Activated CD4-positive, alpha-beta memory T cell treated with anti-CD3 and anti-CD28 coated beads for 36 hours (primary cell): ENCODE results near the gene WDHD1. TPM values are rescaled to one million over a fixed set of nuclear protein-coding genes. Genes with fewer than 3 reads are reported as not detected.

Experiments used
- CTCF ChIA-PET: fragments of 350-600 bp; sonication (Branson Sonifier 250); formaldehyde crosslinking; loops from one replicate; lab custom pipeline; 2021; ENCODE audit warnings: antibody characterized with exemption, inconsistent platforms; lab: Charles Lee
- POLR2A ChIA-PET: fragments of 350-600 bp; sonication (Branson Sonifier 250); formaldehyde crosslinking; loops from one replicate; lab custom pipeline; 2021; ENCODE audit warnings: antibody characterized with exemption; lab: Charles Lee
- DNase-seq: peaks from one replicate; pipeline ENCODE4 v3.0.0-alpha.2; 2020
- H3K27ac Mint-ChIP-seq: one replicate; pipeline ENCODE4 v1.8.0; 2021; ENCODE audit warnings: mixed read lengths
- H3K27me3 Mint-ChIP-seq: one replicate; pipeline ENCODE4 v1.8.0; 2021; ENCODE audit warnings: mixed read lengths
- H3K36me3 Mint-ChIP-seq: one replicate; pipeline ENCODE4 v1.8.0; 2021; ENCODE audit warnings: mixed read lengths
- H3K4me1 Mint-ChIP-seq: one replicate; pipeline ENCODE4 v1.8.0; 2021; ENCODE audit warnings: low read depth, mixed read lengths
- H3K4me3 Mint-ChIP-seq: one replicate; pipeline ENCODE4 v1.8.0; 2021; ENCODE audit warnings: mild to moderate bottlenecking, mixed read lengths
- H3K9me3 Mint-ChIP-seq: one replicate; pipeline ENCODE4 v1.8.0; 2021; ENCODE audit warnings: mixed read lengths
- intact Hi-C: fragments of 100-400 bp; cut with micrococcal nuclease; formaldehyde crosslinking; loops from one replicate; pipeline ENCODE4 v1.15.1; 2023
- total RNA-seq, 2 experiments: library from RNA; stranded (reverse); gene quantifications; one replicate each; pipeline ENCODE4 v1.2.3, GENCODE V29; 2021

WDHD1 gene
- total RNA-seq, 2 experiments from 2014 or later, result 62.4 to 63.2 TPM

DNA sequence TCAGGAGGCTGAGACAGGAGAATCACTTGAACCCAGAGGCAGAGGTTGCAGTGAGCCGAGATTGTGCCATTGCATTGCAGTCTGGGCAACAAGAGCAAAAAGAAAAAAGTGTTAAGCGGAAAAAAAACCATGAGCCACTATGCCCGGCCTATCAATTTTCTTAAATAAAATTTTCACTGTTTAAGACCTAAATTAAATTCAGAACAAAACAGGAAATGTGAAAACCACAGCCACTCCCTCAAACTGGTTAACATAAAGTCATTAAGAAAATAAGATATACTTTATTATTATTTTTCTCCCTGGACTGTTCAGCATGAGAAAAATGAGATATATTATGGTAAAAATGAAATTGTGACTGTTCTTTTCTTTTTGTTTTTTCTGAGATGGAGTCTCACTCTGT, 79.7 kb downstream of the WDHD1 start:
- H3K9me3 Mint-ChIP-seq, result peaks cover 11% of the 10 kb centered on the region
- H3K4me1 Mint-ChIP-seq, result no peaks in the 10 kb centered on the region
- DNase-seq, result no peak
- intact Hi-C loops, result no loop called here
- H3K4me3 Mint-ChIP-seq, result no peak overlapping the region
- peaks cover 47% of the 10 kb centered on the region for H3K36me3 Mint-ChIP-seq
- ChIA-PET POLR2A (no interaction called here), CTCF (no interaction called here)
- H3K27ac Mint-ChIP-seq, result no peak overlapping the region
- no peaks in the 10 kb centered on the region for H3K27me3 Mint-ChIP-seq

DNA sequence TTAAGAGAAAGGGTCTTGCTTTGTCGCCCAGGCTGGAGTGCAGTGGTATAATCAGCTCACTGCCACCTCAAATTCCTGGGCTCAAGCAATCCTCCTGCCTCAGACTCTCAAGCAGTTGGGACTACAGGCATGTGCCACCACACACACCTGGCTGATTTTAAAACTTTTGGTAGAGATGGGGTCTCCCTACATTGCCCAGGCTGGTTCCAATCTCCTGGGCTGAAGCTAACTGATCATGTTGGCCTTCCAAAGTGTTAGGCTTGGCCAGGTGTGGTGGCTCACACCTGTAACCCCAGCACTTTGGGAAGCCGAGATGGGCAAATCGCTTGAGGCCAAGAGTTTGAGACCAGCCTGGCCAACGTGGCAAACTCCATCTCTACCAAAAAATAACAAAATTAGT, 80.4 kb downstream of the WDHD1 start:
- Mint-ChIP-seq H3K9me3 (peaks cover 11% of the 10 kb centered on the region), H3K27ac (no peak overlapping the region), H3K27me3 (no peaks in the 10 kb centered on the region), H3K4me3 (no peak overlapping the region), H3K36me3 (peaks cover 45% of the 10 kb centered on the region), H3K4me1 (no peaks in the 10 kb centered on the region)
- ChIA-PET CTCF (no interaction called here), POLR2A (no interaction called here)
- intact Hi-C loops, result no loop called here
- DNase-seq, result no peak

DNA sequence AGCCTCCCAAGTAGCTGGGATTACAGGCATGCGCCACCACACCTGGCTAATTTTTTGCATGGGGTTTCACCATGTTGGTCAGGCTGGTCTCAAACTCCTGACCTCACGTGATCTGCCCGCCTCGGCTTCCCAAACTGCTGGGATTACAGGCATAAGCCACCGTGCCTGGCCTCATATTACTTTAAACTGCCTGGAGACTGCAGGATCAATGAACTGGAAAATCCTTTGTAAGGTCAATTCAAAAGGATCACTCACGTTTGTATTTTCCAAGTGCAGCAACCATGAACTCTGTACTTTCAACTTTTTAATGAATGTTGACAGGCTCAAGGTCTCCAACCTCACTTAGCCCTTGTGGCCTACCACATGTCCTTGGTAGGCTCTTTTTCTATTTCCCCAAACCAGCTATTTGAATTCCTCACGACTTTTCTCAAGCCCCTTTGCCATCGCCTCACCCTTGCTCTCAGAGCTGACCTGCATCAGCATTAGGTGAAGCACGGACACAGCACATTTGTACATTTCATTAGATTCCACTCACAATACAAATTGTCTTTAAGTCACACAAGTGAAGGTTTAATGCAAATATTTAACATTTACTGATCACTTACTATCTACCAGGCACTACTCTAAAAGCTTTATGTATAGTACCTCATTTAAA, 82.0 kb downstream of the WDHD1 start:
- Mint-ChIP-seq H3K9me3 (peaks cover 10% of the 10 kb centered on the region), H3K27me3 (no peaks in the 10 kb centered on the region), H3K4me1 (no peaks in the 10 kb centered on the region), H3K4me3 (no peak overlapping the region), H3K36me3 (peaks cover 49% of the 10 kb centered on the region), H3K27ac (no peak overlapping the region)
- intact Hi-C loops, result no loop called here
- DNase-seq, result no peak
- CTCF ChIA-PET, result no interaction called here
- POLR2A ChIA-PET, result no interaction called here

DNA sequence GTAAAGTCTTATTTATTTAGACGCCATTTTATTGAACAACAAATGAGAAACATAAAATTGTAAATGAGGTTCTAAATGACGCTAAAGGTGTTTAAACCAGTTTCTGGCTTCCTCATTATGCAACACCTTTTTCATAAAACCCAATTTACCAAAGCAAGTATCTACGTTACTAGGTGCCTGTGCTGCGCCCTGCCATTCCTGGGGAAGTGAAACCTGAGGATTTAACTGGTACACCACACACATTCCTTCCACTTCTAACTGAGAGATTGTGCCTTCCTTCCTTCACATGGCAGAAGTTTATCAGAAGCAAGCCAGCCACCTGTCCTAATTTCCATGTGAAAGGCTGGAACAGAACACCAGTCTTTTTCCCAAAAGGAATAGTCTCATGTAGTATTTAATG, 84.0 kb downstream of the WDHD1 start:
- ChIA-PET POLR2A (no interaction called here), CTCF (no interaction called here)
- Mint-ChIP-seq H3K27ac (no peak overlapping the region), H3K36me3 (peaks cover 35% of the 10 kb centered on the region), H3K4me3 (no peak overlapping the region), H3K9me3 (no peaks in the 10 kb centered on the region), H3K4me1 (no peaks in the 10 kb centered on the region), H3K27me3 (no peaks in the 10 kb centered on the region)
- intact Hi-C loops, result no loop called here
- DNase-seq, result no peak

DNA sequence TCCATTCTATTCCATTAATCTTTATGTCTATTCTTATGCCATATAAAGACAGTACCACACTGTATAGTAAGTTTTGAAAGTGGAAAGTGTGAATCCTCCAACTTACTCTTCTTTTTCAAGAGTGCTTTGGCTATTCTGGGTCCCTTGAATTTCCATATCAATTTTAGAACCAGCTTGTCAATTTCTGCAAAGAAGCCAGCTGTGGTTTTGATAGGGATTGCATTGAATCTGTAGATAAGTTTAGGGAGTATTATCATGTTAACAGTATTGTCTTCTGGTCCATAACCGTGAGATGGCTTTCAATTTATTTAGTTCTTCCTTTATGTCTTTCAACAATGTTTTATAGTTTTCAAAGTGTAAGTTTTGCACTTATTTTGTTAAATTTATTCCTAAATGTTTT, 90.1 kb downstream of the WDHD1 start:
- H3K27ac Mint-ChIP-seq, result no peak overlapping the region
- no peaks in the 10 kb centered on the region for H3K9me3 Mint-ChIP-seq
- no peaks in the 10 kb centered on the region for H3K4me1 Mint-ChIP-seq
- ChIA-PET CTCF (no interaction called here), POLR2A (no interaction called here)
- H3K4me3 Mint-ChIP-seq, result no peak overlapping the region
- H3K36me3 Mint-ChIP-seq, result peaks cover 13% of the 10 kb centered on the region
- no peaks in the 10 kb centered on the region for H3K27me3 Mint-ChIP-seq
- no peak for DNase-seq
- intact Hi-C loops, result no loop called here

DNA sequence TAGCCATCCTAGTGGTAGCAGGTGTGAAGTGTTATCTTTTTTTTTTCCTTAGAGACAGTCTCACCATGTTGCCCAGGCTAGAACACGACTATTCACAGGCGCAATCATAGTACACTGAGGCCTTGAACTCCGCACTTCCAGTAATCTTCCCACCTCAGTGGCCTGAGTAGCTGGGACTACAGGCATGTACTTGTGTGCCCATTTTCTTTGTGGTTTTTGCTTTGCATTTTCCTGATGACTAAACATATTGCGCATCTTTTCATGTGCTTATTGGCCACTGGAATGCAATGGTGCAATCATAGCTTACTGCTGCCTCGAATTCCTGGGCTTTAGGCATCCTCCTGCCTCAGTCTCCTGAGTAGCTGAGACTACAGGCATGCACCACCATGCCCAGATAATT, 90.9 kb downstream of the WDHD1 start:
- no peaks in the 10 kb centered on the region for H3K9me3 Mint-ChIP-seq
- no peaks in the 10 kb centered on the region for H3K4me1 Mint-ChIP-seq
- H3K27me3 Mint-ChIP-seq, result no peaks in the 10 kb centered on the region
- intact Hi-C loops, result no loop called here
- no peak for DNase-seq
- H3K27ac Mint-ChIP-seq, result no peak overlapping the region
- H3K4me3 Mint-ChIP-seq, result no peak overlapping the region
- ChIA-PET CTCF (no interaction called here), POLR2A (no interaction called here)
- peaks cover 9% of the 10 kb centered on the region for H3K36me3 Mint-ChIP-seq

DNA sequence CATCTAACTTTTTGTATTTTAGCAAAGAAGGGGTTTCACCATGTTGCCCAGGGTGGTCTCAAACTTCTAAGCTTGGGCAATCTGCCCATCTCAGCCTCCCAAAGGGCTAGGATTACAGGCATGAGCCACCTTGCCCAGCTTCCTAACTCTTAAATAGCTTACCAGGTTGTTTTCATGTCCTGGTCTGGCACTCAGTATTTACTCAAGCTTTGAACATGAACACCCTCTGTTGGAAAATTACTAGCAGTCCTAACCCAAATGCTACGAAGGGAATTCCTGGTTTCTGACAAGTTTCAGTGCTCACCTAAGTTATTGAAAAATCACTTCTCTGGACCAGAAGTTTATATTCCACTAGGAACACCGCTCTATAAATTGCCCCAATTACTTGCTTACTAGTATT, 91.8 kb downstream of the WDHD1 start:
- POLR2A ChIA-PET, result no interaction called here
- Mint-ChIP-seq H3K9me3 (no peaks in the 10 kb centered on the region), H3K27me3 (no peaks in the 10 kb centered on the region), H3K36me3 (peaks cover 3% of the 10 kb centered on the region), H3K27ac (no peak overlapping the region), H3K4me1 (no peaks in the 10 kb centered on the region), H3K4me3 (no peak overlapping the region)
- intact Hi-C loops, result no loop called here
- no peak for DNase-seq
- CTCF ChIA-PET, result no interaction called here

DNA sequence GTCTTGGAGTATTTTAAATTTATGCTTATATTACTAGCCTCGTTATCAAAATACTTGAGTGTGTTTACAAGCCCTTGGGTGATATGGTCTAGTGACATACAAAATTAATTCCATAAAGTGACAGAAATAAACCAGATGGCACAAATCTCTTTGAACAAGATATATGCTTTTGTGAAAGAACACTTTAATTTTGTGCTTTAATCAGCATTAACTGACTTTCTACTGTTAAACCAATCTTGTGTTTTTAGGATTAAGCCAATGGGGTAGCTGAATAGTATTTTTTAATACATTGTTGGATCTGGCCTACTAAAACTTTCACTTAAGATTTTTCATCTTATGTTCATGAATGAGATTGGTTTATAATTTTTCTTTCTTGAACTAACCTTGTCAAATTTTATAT, 93.9 kb downstream of the WDHD1 start:
- CTCF ChIA-PET, result no interaction called here
- H3K36me3 Mint-ChIP-seq, result peaks cover under 1% of the 10 kb centered on the region
- POLR2A ChIA-PET, result no interaction called here
- no peak overlapping the region for H3K27ac Mint-ChIP-seq
- H3K4me1 Mint-ChIP-seq, result no peaks in the 10 kb centered on the region
- no peaks in the 10 kb centered on the region for H3K9me3 Mint-ChIP-seq
- H3K27me3 Mint-ChIP-seq, result no peaks in the 10 kb centered on the region
- H3K4me3 Mint-ChIP-seq, result no peak overlapping the region
- DNase-seq, result no peak
- intact Hi-C loops, result no loop called here

DNA sequence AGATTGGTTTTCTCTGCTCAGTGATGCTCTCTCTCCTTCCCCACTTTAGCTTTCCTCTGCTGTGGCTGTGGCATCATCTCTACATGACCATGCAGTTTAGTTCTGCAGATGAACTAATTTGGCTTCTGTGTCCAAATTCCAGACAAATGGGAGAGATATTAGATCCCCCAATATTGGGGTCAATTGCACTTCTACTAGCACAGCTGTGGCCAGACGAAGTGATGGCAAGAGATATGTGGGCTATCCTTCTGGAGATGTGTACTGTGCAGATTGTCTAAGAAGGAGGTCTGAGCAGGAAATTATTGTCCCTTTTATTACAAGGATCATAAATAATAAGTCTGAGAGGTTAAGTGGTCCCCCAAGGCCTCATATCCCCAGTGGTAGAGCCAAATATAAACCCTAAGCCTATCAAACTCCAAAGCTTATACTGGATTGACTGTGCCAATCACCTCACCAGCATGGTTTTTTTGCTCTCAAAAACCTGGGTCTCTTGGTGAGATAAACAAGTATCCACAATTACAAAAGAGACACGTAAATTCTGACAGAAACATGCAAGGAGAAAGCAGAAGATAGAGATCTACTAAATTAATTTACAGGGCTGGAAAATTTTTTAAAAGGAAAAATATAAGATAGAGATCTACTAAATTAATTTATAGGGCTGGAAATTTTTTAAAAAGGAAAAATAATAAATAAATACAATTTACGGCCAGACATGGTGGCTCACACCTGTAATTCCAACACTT, 95.1 kb downstream of the WDHD1 start:
- DNase-seq, result no peak
- CTCF ChIA-PET, result interaction anchor here (0.7 kb wide), 1 partner anchor 312 kb away, joined by 3 read pairs; no protein-coding TSS in a partner anchor
- H3K4me3 Mint-ChIP-seq, result no peak overlapping the region
- no peaks in the 10 kb centered on the region for H3K36me3 Mint-ChIP-seq
- no peak overlapping the region for H3K27ac Mint-ChIP-seq
- no peaks in the 10 kb centered on the region for H3K27me3 Mint-ChIP-seq
- intact Hi-C loops, result no loop called here
- no peaks in the 10 kb centered on the region for H3K4me1 Mint-ChIP-seq
- POLR2A ChIA-PET, result no interaction called here
- no peaks in the 10 kb centered on the region for H3K9me3 Mint-ChIP-seq

DNA sequence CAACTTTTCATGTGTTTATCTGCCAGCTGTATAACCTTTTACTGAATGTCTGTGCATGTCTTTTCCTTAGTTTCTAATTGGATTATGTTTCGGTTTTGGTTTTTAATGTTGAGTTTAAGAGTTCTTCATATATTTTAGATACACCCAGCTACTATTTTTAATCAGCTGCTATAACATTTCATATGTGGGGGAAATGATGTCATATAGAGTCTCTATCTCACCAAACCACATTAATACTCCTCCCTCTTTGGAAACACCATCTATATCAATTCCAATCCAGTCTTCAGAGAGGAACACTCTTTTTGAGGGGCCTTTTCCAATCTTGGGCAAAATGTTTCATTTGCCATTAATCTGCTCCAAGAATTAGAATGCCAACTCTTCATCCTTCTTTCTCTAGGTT, 95.8 kb downstream of the WDHD1 start:
- Mint-ChIP-seq H3K27ac (no peak overlapping the region), H3K27me3 (no peaks in the 10 kb centered on the region), H3K9me3 (no peaks in the 10 kb centered on the region), H3K4me3 (no peak overlapping the region), H3K4me1 (no peaks in the 10 kb centered on the region), H3K36me3 (no peaks in the 10 kb centered on the region)
- POLR2A ChIA-PET, result no interaction called here
- CTCF ChIA-PET, result no interaction called here
- intact Hi-C loops, result no loop called here
- no peak for DNase-seq

DNA sequence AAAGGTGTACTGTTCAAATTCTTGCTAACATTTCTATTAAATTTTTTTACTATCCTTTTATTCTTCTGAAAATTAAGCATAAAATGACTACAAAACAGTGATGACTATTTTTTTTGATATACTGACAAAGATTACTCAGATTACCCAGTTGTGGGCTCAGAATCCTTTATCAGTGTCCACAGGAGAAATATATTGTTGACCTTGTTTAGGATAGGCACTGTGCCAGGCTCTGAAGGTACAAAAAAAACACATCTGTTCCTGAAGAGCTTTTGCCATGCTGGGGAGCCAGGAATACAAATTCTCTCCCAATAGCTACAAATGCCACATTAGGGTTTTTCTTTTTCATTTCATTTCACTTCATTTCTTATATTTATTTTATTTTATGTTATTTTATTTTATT, 97.3 kb downstream of the WDHD1 start:
- POLR2A ChIA-PET, result no interaction called here
- no peaks in the 10 kb centered on the region for H3K9me3 Mint-ChIP-seq
- H3K27ac Mint-ChIP-seq, result no peak overlapping the region
- no peaks in the 10 kb centered on the region for H3K36me3 Mint-ChIP-seq
- CTCF ChIA-PET, result no interaction called here
- H3K27me3 Mint-ChIP-seq, result no peaks in the 10 kb centered on the region
- H3K4me3 Mint-ChIP-seq, result no peak overlapping the region
- no peak for DNase-seq
- H3K4me1 Mint-ChIP-seq, result no peaks in the 10 kb centered on the region
- intact Hi-C loops, result no loop called here

DNA sequence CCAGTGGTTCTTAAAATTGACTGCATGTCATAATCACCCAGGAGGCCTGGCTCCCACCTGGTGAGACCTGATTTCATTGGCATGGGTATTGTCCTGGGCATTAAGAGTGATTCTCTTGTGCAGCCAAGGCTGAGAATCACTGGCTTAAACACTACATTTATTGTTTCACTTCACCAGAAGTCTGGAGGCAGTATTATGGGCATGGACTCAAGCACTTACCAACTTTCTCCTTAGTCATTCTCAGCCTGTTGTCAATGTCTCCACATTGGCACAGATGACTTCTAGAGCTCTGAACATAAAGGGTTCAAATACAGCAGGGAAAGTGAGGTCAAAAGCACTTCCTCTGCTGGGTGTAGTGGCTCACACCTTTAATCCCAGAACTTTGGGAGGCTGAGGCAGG, 98.7 kb downstream of the WDHD1 start:
- H3K27me3 Mint-ChIP-seq, result no peaks in the 10 kb centered on the region
- no peaks in the 10 kb centered on the region for H3K36me3 Mint-ChIP-seq
- ChIA-PET POLR2A (no interaction called here), CTCF (no interaction called here)
- no peaks in the 10 kb centered on the region for H3K9me3 Mint-ChIP-seq
- intact Hi-C loops, result no loop called here
- H3K4me3 Mint-ChIP-seq, result no peak overlapping the region
- no peak for DNase-seq
- no peak overlapping the region for H3K27ac Mint-ChIP-seq
- no peaks in the 10 kb centered on the region for H3K4me1 Mint-ChIP-seq

DNA sequence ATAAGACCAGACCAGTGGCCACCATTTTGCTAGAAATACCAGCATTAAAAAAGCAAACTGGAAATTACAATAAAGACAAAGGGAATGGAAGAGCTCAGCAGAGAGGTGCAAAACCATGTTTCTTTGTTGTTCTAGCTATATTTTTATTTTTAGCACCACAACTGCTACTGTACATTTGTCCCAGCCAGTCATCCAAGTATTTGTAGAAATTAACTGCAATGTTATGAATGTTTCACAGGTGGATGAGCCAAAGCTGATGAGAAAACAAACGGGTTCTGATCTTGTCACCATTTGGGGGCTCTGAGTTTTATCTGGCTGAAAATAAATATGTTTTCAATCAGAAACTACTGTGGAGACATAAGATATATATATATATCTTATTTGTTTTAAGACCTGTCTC, 99.3 kb downstream of the WDHD1 start:
- POLR2A ChIA-PET, result no interaction called here

More for the DNA sequence above, 99.3 kb downstream of the WDHD1 start:
- CTCF ChIA-PET, result no interaction called here
- Mint-ChIP-seq H3K36me3 (no peaks in the 10 kb centered on the region), H3K9me3 (no peaks in the 10 kb centered on the region), H3K27me3 (no peaks in the 10 kb centered on the region), H3K27ac (no peak overlapping the region), H3K4me3 (no peak overlapping the region), H3K4me1 (no peaks in the 10 kb centered on the region)
- DNase-seq, result no peak
- intact Hi-C loops, result no loop called here
